Type B pancreatic cell (in vitro differentiated cells): Measurements from ENCODE around the gene PPIF. TPM values are rescaled to one million over a fixed set of nuclear protein-coding genes. Genes with fewer than 3 reads are reported as not detected.

Experiments used
- DNase-seq: peaks from one replicate; pipeline ENCODE4 v3.0.0; 2021; ENCODE audit warnings: mixed read lengths; ENCODE audit not compliant: unreplicated experiment; ENCODE audit errors: extremely low spot score
- H3K27ac Mint-ChIP-seq: 2 replicates; pipeline ENCODE4 v1.8.0; 2021; ENCODE audit warnings: mild to moderate bottlenecking, mixed read lengths
- H3K27me3 Mint-ChIP-seq: 2 replicates; pipeline ENCODE4 v1.8.0; 2021; ENCODE audit warnings: mixed read lengths
- H3K36me3 Mint-ChIP-seq: 2 replicates; pipeline ENCODE4 v1.8.0; 2021; ENCODE audit warnings: mixed read lengths
- H3K4me1 Mint-ChIP-seq: one replicate; pipeline ENCODE4 v1.8.0; 2021; ENCODE audit warnings: mixed read lengths; ENCODE audit not compliant: unreplicated experiment
- H3K4me3 Mint-ChIP-seq: 2 replicates; pipeline ENCODE4 v1.8.0; 2021; ENCODE audit warnings: mild to moderate bottlenecking, mixed read lengths
- H3K9me3 Mint-ChIP-seq: 2 replicates; pipeline ENCODE4 v1.8.0; 2021; ENCODE audit warnings: mixed read lengths
- CTCF ChIP-seq: fragments of 200-600 bp; sonication (generic); conservative IDR thresholded peaks from 2 replicates; pipeline ENCODE4 v1.5.0; 2021; ENCODE audit warnings: antibody characterized with exemption, mild to moderate bottlenecking
- total RNA-seq: library from RNA; stranded (reverse); gene quantifications from 2 replicates; pipeline ENCODE4 v1.2.1, GENCODE V29; 2021; ENCODE audit warnings: low replicate concordance

The PPIF gene
- total RNA-seq, 1 donor from 2014 or later: 67.5 TPM

- no peak overlapping the region for H3K4me3 Mint-ChIP-seq
- H3K27me3 Mint-ChIP-seq: no peaks in the 10 kb centered on the region
- no peak for TF ChIP-seq CTCF
- H3K4me1 Mint-ChIP-seq: peaks cover 5% of the 10 kb centered on the region
- no peaks in the 10 kb centered on the region for H3K9me3 Mint-ChIP-seq
- no peak overlapping the region for H3K27ac Mint-ChIP-seq
- H3K36me3 Mint-ChIP-seq: peaks cover 45% of the 10 kb centered on the region
- DNase-seq: no peak
Observed at GRCh38 chr10:79353726-79354125, 6.5 kb downstream of the PPIF start.

GRCh38 chr10:79354141-79354540 lies 6.9 kb downstream of the PPIF start:
- Mint-ChIP-seq H3K27me3 (no peaks in the 10 kb centered on the region), H3K36me3 (peaks cover 45% of the 10 kb centered on the region), H3K4me3 (no peak overlapping the region), H3K27ac (no peak overlapping the region), H3K9me3 (no peaks in the 10 kb centered on the region), H3K4me1 (peaks cover 5% of the 10 kb centered on the region)
- TF ChIP-seq CTCF: no peak
- DNase-seq: no peak

- H3K4me3 Mint-ChIP-seq: no peak overlapping the region
- no peak for TF ChIP-seq CTCF
- H3K9me3 Mint-ChIP-seq: no peaks in the 10 kb centered on the region
Observed at GRCh38 chr10:79354615-79355014, 7.3 kb downstream of the PPIF start.

GRCh38 chr10:79355420-79356017 lies 8.2 kb downstream of the PPIF start:
- peaks cover 40% of the 10 kb centered on the region for H3K36me3 Mint-ChIP-seq
- no peaks in the 10 kb centered on the region for H3K4me1 Mint-ChIP-seq

More at GRCh38 chr10:79354615-79355014, 7.3 kb downstream of the PPIF start:
- H3K36me3 Mint-ChIP-seq: peaks cover 45% of the 10 kb centered on the region
- no peaks in the 10 kb centered on the region for H3K27me3 Mint-ChIP-seq
- no peak overlapping the region for H3K27ac Mint-ChIP-seq
- peaks cover 5% of the 10 kb centered on the region for H3K4me1 Mint-ChIP-seq
- DNase-seq: no peak

GRCh38 chr10:79356104-79356503 lies 8.8 kb downstream of the PPIF start:
- H3K27me3 Mint-ChIP-seq: no peaks in the 10 kb centered on the region
- peaks cover 40% of the 10 kb centered on the region for H3K36me3 Mint-ChIP-seq

More at GRCh38 chr10:79355420-79356017, 8.2 kb downstream of the PPIF start:
- Mint-ChIP-seq H3K4me3 (no peak overlapping the region), H3K27me3 (no peaks in the 10 kb centered on the region), H3K9me3 (no peaks in the 10 kb centered on the region), H3K27ac (no peak overlapping the region)
- no peak for TF ChIP-seq CTCF
- DNase-seq: no peak

More at GRCh38 chr10:79356104-79356503, 8.8 kb downstream of the PPIF start:
- H3K4me1 Mint-ChIP-seq: no peaks in the 10 kb centered on the region
- no peaks in the 10 kb centered on the region for H3K9me3 Mint-ChIP-seq
- no peak for DNase-seq
- H3K4me3 Mint-ChIP-seq: no peak overlapping the region
- H3K27ac Mint-ChIP-seq: no peak overlapping the region
- no peak for TF ChIP-seq CTCF
